Prostate gland (tissue), 2 donors: ENCODE measurements around the gene STX19.

ENCODE experiments used
- CTCF ChIP-seq, 4 experiments: fragments of 200-600 bp in 2 of 4; fragments of 450-650 bp in 2 of 4; sonication (generic) in 2 of 4; IDR thresholded peaks; 1 replicate in 3 of 4; 2 replicates in 1 of 4; pipeline ENCODE4 v1.5.1; 2016 to 2019; ENCODE audit warnings: antibody characterized with exemption in 4 of 4, mild to moderate bottlenecking in 2 of 4, moderate library complexity in 2 of 4
- POLR2A ChIP-seq: fragments of 450-650 bp; IDR thresholded peaks from one replicate; pipeline ENCODE4 v1.6.1; 2016; ENCODE audit warnings: antibody characterized with exemption, mild to moderate bottlenecking
- POLR2AphosphoS5 ChIP-seq: sonication (generic); formaldehyde crosslinking; IDR thresholded peaks from one replicate; pipeline ENCODE4 v1.6.1; 2017; ENCODE audit warnings: antibody characterized with exemption

- TF ChIP-seq POLR2A = no peak
- TF ChIP-seq CTCF (IDR thresholded peaks at IDR 0.05) = no peak
- no peak for TF ChIP-seq POLR2AphosphoS5
Observed at GRCh38 chr3:94046533-94046932, 18.1 kb upstream of the STX19 start.
